GM23338 (cell line): ENCODE measurements around the gene C13orf46. TPM values are rescaled to one million over a fixed set of nuclear protein-coding genes. Genes with fewer than 3 reads are reported as not detected.

ENCODE experiments used
- ATAC-seq: fragments of 200-7000 bp; cut with Tn5 transposase; 3 replicates; pipeline ENCODE4 v1.9.1; 2020
- DNase-seq: peaks from one replicate; pipeline ENCODE4 v3.0.0-alpha.2; 2015; ENCODE audit warnings: low spot score
- H2AFZ ChIP-seq: fragments of 200-600 bp; sonication (generic); 2 replicates; pipeline ENCODE4 v1.8.0; 2016; ENCODE audit warnings: antibody characterized with exemption, mild to moderate bottlenecking, moderate library complexity
- H3F3A ChIP-seq: fragments of 200-600 bp; sonication (generic); replicated peaks from 2 replicates; pipeline ENCODE4 v1.8.0; 2017; ENCODE audit warnings: antibody characterized with exemption, mixed run types, low read depth
- H3K27ac ChIP-seq: fragments of 200-600 bp; sonication (generic); 2 replicates; pipeline ENCODE4 v1.6.1; 2016; ENCODE audit warnings: low read depth
- H3K27me3 ChIP-seq: fragments of 200-600 bp; sonication (generic); 2 replicates; pipeline ENCODE4 v1.8.0; 2016; ENCODE audit warnings: mild to moderate bottlenecking, mixed run types, moderate library complexity; ENCODE audit not compliant: insufficient read depth
- H3K36me3 ChIP-seq: fragments of 200-600 bp; sonication (generic); 2 replicates; pipeline ENCODE4 v1.8.0; 2016; ENCODE audit warnings: mild to moderate bottlenecking; ENCODE audit not compliant: insufficient read depth
- H3K4me1 ChIP-seq: fragments of 200-600 bp; sonication (generic); 2 replicates; pipeline ENCODE4 v1.8.0; 2016; ENCODE audit warnings: mild to moderate bottlenecking, moderate library complexity; ENCODE audit not compliant: insufficient read depth
- H3K4me2 ChIP-seq: fragments of 200-600 bp; sonication (generic); 2 replicates; pipeline ENCODE4 v1.7.1; 2017; ENCODE audit warnings: mixed run types
- H3K4me3 ChIP-seq: fragments of 200-600 bp; sonication (generic); 2 replicates; pipeline ENCODE4 v1.6.1; 2016; ENCODE audit warnings: mixed run types
- H3K79me2 ChIP-seq: fragments of 200-600 bp; sonication (generic); replicated peaks from 2 replicates; pipeline ENCODE4 v1.8.0; 2017; ENCODE audit warnings: mild to moderate bottlenecking; ENCODE audit not compliant: insufficient read depth
- H3K9me2 ChIP-seq: fragments of 200-600 bp; sonication (generic); 2 replicates; pipeline ENCODE4 v1.8.0; 2017; ENCODE audit not compliant: insufficient read depth
- H4K20me1 ChIP-seq: fragments of 200-600 bp; sonication (generic); replicated peaks from 2 replicates; pipeline ENCODE4 v1.8.0; 2017; ENCODE audit warnings: mild to moderate bottlenecking; ENCODE audit not compliant: insufficient read depth
- H3K27ac Mint-ChIP-seq: 2 replicates; pipeline ENCODE4 v1.8.0; 2020; ENCODE audit warnings: inconsistent platforms, mild to moderate bottlenecking, moderate library complexity, mixed read lengths
- H3K27me3 Mint-ChIP-seq: 3 replicates; pipeline ENCODE4 v1.8.0; 2022; ENCODE audit warnings: low read depth, mild to moderate bottlenecking, moderate library complexity, mixed read lengths, inconsistent platforms; ENCODE audit not compliant: insufficient read depth, poor library complexity
- H3K36me3 Mint-ChIP-seq: 3 replicates; pipeline ENCODE4 v1.8.0; 2021; ENCODE audit warnings: low read depth, mild to moderate bottlenecking, inconsistent platforms, moderate library complexity, mixed read lengths
- H3K4me1 Mint-ChIP-seq: 3 replicates; pipeline ENCODE4 v1.8.0; 2020; ENCODE audit warnings: mild to moderate bottlenecking, inconsistent platforms, mixed read lengths
- H3K4me3 Mint-ChIP-seq: 3 replicates; pipeline ENCODE4 v1.8.0; 2021; ENCODE audit warnings: moderate library complexity, mild to moderate bottlenecking, inconsistent platforms, mixed read lengths
- H3K9me3 Mint-ChIP-seq: 3 replicates; pipeline ENCODE4 v1.8.0; 2020; ENCODE audit warnings: moderate library complexity, mild to moderate bottlenecking, inconsistent platforms, mixed read lengths
- CREB1 ChIP-seq: fragments of 250-450 bp; sonication (Bioruptor Pico); IDR thresholded peaks from 2 replicates; pipeline ENCODE4 v1.5.0; 2020; ENCODE audit warnings: low read depth, mild to moderate bottlenecking, moderate library complexity
- EZH2 ChIP-seq: fragments of 200-600 bp; sonication (generic); IDR thresholded peaks from one replicate; pipeline ENCODE4 v1.8.0; 2017; ENCODE audit warnings: antibody characterized with exemption, mild to moderate bottlenecking, low read depth; ENCODE audit not compliant: unreplicated experiment
- EZH2phosphoT487 ChIP-seq: fragments of 200-600 bp; sonication (generic); IDR thresholded peaks from one replicate; pipeline ENCODE4 v1.8.1; 2018; ENCODE audit warnings: antibody characterized with exemption; ENCODE audit not compliant: unreplicated experiment
- JUNB ChIP-seq: IDR thresholded peaks from one replicate; pipeline ENCODE4 v1.6.1; 2016; ENCODE audit warnings: antibody characterized with exemption; ENCODE audit not compliant: unreplicated experiment
- NANOG ChIP-seq: IDR thresholded peaks from 2 replicates; pipeline ENCODE4 v1.6.1; 2016; ENCODE audit warnings: antibody characterized with exemption, borderline replicate concordance
- POLR2AphosphoS5 ChIP-seq: IDR thresholded peaks from 2 replicates; pipeline ENCODE4 v1.6.1; 2016; ENCODE audit warnings: antibody characterized with exemption, low read depth
- STAT1 ChIP-seq: IDR thresholded peaks from one replicate; pipeline ENCODE4 v1.6.1; 2016; ENCODE audit warnings: antibody characterized with exemption; ENCODE audit not compliant: unreplicated experiment
- ZNF114 ChIP-seq: fragments of 250-450 bp; sonication (Bioruptor Pico); IDR thresholded peaks from 2 replicates; pipeline ENCODE4 v1.5.0; 2020; ENCODE audit warnings: mild to moderate bottlenecking, moderate library complexity
- ZNF331 ChIP-seq: fragments of 250-450 bp; sonication (Bioruptor Pico); IDR thresholded peaks from 2 replicates; pipeline ENCODE4 v1.5.0; 2020; ENCODE audit warnings: low read depth, mild to moderate bottlenecking, moderate library complexity
- ZNF462 ChIP-seq: fragments of 250-450 bp; sonication (Bioruptor Pico); IDR thresholded peaks from 2 replicates; pipeline ENCODE4 v1.5.0; 2020; ENCODE audit warnings: mild to moderate bottlenecking, moderate library complexity
- polyA plus RNA-seq: library from polyadenylated mRNA; unstranded; fragments of >200 nt; fragmentation: Nextera tagmentation; extraction: Ambion mirVana; gene quantifications from 2 replicates; pipeline ENCODE4 v1.2.1, GENCODE V29; 2016
- total RNA-seq: library from RNA; depleted of rRNA; stranded (reverse); fragments of >200 nt; shearing (Covaris generic); gene quantifications from 2 replicates; pipeline ENCODE4 v1.2.3, GENCODE V29; 2014
- TF ChIP-seq, protein P1 (sequence below), 2 experiments: fragments of 200-600 bp in 1 of 2; sonication (generic) in 1 of 2; conservative IDR thresholded peaks; 2 replicates each; pipeline versions ENCODE4 v1.5.1 to v1.6.1; 2016 to 2017; ENCODE audit warnings: antibody characterized with exemption in 2 of 2, low read depth in 2 of 2, mild to moderate bottlenecking in 2 of 2, moderate library complexity in 1 of 2
- TF ChIP-seq, protein P2 (sequence below): IDR thresholded peaks from 2 replicates; pipeline ENCODE4 v1.6.1; 2016; ENCODE audit warnings: antibody characterized with exemption
- TF ChIP-seq, protein P3 (sequence below): IDR thresholded peaks from one replicate; pipeline ENCODE4 v1.6.1; 2018; ENCODE audit warnings: antibody characterized with exemption; ENCODE audit not compliant: unreplicated experiment

Gene C13orf46
- total and polyA plus RNA-seq, 2 experiments from 2014 or later, result 0.44 to 1.5 TPM

- H3K27ac Mint-ChIP-seq, result no peak overlapping the region
- peaks cover 3% of the 10 kb centered on the region; the same call in 1 of the 3 replicates for H3K9me3 Mint-ChIP-seq
- Histone ChIP-seq H2AFZ (no peak overlapping the region), H3K27me3 (no peaks in the 10 kb centered on the region), H3F3A (no peaks in the 10 kb centered on the region), H3K79me2 (no peaks in the 10 kb centered on the region), H3K4me1 (no peaks in the 10 kb centered on the region), H4K20me1 (no peaks in the 10 kb centered on the region), H3K36me3 (no peaks in the 10 kb centered on the region), H3K9me2 (no peaks in the 10 kb centered on the region), H3K27ac (no peak overlapping the region), H3K4me3 (no peak overlapping the region), H3K4me2 (no peak overlapping the region)
- ATAC-seq (no peak; the same call in 2 of the 3 replicates), DNase-seq (no peak)
- H3K4me1 Mint-ChIP-seq, result peaks cover 13% of the 10 kb centered on the region
- H3K4me3 Mint-ChIP-seq, result no peak overlapping the region
- no peaks in the 10 kb centered on the region for H3K36me3 Mint-ChIP-seq
- no peak for TF ChIP-seq ZNF462 (CRISPR knock-in tag)
- TF ChIP-seq, protein P1, sequence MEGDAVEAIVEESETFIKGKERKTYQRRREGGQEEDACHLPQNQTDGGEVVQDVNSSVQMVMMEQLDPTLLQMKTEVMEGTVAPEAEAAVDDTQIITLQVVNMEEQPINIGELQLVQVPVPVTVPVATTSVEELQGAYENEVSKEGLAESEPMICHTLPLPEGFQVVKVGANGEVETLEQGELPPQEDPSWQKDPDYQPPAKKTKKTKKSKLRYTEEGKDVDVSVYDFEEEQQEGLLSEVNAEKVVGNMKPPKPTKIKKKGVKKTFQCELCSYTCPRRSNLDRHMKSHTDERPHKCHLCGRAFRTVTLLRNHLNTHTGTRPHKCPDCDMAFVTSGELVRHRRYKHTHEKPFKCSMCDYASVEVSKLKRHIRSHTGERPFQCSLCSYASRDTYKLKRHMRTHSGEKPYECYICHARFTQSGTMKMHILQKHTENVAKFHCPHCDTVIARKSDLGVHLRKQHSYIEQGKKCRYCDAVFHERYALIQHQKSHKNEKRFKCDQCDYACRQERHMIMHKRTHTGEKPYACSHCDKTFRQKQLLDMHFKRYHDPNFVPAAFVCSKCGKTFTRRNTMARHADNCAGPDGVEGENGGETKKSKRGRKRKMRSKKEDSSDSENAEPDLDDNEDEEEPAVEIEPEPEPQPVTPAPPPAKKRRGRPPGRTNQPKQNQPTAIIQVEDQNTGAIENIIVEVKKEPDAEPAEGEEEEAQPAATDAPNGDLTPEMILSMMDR (conservative IDR thresholded peaks at IDR 0.05; ENCODE audit: low read depth in 2 of 2), result no peak
- no peak for TF ChIP-seq JUNB
- TF ChIP-seq STAT1, result no peak
- TF ChIP-seq ZNF114 (CRISPR knock-in tag), result no peak
- TF ChIP-seq EZH2, result no peak
- no peak for TF ChIP-seq POLR2AphosphoS5
- TF ChIP-seq ZNF331 (CRISPR knock-in tag), result no peak
- TF ChIP-seq, protein P2, sequence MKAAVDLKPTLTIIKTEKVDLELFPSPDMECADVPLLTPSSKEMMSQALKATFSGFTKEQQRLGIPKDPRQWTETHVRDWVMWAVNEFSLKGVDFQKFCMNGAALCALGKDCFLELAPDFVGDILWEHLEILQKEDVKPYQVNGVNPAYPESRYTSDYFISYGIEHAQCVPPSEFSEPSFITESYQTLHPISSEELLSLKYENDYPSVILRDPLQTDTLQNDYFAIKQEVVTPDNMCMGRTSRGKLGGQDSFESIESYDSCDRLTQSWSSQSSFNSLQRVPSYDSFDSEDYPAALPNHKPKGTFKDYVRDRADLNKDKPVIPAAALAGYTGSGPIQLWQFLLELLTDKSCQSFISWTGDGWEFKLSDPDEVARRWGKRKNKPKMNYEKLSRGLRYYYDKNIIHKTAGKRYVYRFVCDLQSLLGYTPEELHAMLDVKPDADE, result no peak
- no peak for TF ChIP-seq CREB1 (CRISPR knock-in tag)
- TF ChIP-seq, protein P3, sequence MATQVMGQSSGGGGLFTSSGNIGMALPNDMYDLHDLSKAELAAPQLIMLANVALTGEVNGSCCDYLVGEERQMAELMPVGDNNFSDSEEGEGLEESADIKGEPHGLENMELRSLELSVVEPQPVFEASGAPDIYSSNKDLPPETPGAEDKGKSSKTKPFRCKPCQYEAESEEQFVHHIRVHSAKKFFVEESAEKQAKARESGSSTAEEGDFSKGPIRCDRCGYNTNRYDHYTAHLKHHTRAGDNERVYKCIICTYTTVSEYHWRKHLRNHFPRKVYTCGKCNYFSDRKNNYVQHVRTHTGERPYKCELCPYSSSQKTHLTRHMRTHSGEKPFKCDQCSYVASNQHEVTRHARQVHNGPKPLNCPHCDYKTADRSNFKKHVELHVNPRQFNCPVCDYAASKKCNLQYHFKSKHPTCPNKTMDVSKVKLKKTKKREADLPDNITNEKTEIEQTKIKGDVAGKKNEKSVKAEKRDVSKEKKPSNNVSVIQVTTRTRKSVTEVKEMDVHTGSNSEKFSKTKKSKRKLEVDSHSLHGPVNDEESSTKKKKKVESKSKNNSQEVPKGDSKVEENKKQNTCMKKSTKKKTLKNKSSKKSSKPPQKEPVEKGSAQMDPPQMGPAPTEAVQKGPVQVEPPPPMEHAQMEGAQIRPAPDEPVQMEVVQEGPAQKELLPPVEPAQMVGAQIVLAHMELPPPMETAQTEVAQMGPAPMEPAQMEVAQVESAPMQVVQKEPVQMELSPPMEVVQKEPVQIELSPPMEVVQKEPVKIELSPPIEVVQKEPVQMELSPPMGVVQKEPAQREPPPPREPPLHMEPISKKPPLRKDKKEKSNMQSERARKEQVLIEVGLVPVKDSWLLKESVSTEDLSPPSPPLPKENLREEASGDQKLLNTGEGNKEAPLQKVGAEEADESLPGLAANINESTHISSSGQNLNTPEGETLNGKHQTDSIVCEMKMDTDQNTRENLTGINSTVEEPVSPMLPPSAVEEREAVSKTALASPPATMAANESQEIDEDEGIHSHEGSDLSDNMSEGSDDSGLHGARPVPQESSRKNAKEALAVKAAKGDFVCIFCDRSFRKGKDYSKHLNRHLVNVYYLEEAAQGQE, result no peak
- TF ChIP-seq EZH2phosphoT487, result no peak
- TF ChIP-seq NANOG, result no peak
- peaks cover 4% of the 10 kb centered on the region for H3K27me3 Mint-ChIP-seq
Measured at GRCh38 chr13:113906571-113906970, 67.3 kb downstream of the C13orf46 start.
